GM23338 (cell line): ENCODE measurements around the gene PEAR1. TPM values are rescaled to one million over a fixed set of nuclear protein-coding genes. Genes with fewer than 3 reads are reported as not detected.

ENCODE experiments used
- ATAC-seq: fragments of 200-7000 bp; cut with Tn5 transposase; 3 replicates; pipeline ENCODE4 v1.9.1; 2020
- DNase-seq: peaks from one replicate; pipeline ENCODE4 v3.0.0-alpha.2; 2015; ENCODE audit warnings: low spot score
- H2AFZ ChIP-seq: fragments of 200-600 bp; sonication (generic); 2 replicates; pipeline ENCODE4 v1.8.0; 2016; ENCODE audit warnings: antibody characterized with exemption, mild to moderate bottlenecking, moderate library complexity
- H3F3A ChIP-seq: fragments of 200-600 bp; sonication (generic); replicated peaks from 2 replicates; pipeline ENCODE4 v1.8.0; 2017; ENCODE audit warnings: antibody characterized with exemption, mixed run types, low read depth
- H3K27ac ChIP-seq: fragments of 200-600 bp; sonication (generic); 2 replicates; pipeline ENCODE4 v1.6.1; 2016; ENCODE audit warnings: low read depth
- H3K27me3 ChIP-seq: fragments of 200-600 bp; sonication (generic); 2 replicates; pipeline ENCODE4 v1.8.0; 2016; ENCODE audit warnings: mild to moderate bottlenecking, mixed run types, moderate library complexity; ENCODE audit not compliant: insufficient read depth
- H3K36me3 ChIP-seq: fragments of 200-600 bp; sonication (generic); 2 replicates; pipeline ENCODE4 v1.8.0; 2016; ENCODE audit warnings: mild to moderate bottlenecking; ENCODE audit not compliant: insufficient read depth
- H3K4me1 ChIP-seq: fragments of 200-600 bp; sonication (generic); 2 replicates; pipeline ENCODE4 v1.8.0; 2016; ENCODE audit warnings: mild to moderate bottlenecking, moderate library complexity; ENCODE audit not compliant: insufficient read depth
- H3K4me2 ChIP-seq: fragments of 200-600 bp; sonication (generic); 2 replicates; pipeline ENCODE4 v1.7.1; 2017; ENCODE audit warnings: mixed run types
- H3K4me3 ChIP-seq: fragments of 200-600 bp; sonication (generic); 2 replicates; pipeline ENCODE4 v1.6.1; 2016; ENCODE audit warnings: mixed run types
- H3K79me2 ChIP-seq: fragments of 200-600 bp; sonication (generic); replicated peaks from 2 replicates; pipeline ENCODE4 v1.8.0; 2017; ENCODE audit warnings: mild to moderate bottlenecking; ENCODE audit not compliant: insufficient read depth
- H3K9me2 ChIP-seq: fragments of 200-600 bp; sonication (generic); 2 replicates; pipeline ENCODE4 v1.8.0; 2017; ENCODE audit not compliant: insufficient read depth
- H4K20me1 ChIP-seq: fragments of 200-600 bp; sonication (generic); replicated peaks from 2 replicates; pipeline ENCODE4 v1.8.0; 2017; ENCODE audit warnings: mild to moderate bottlenecking; ENCODE audit not compliant: insufficient read depth
- H3K27ac Mint-ChIP-seq: 2 replicates; pipeline ENCODE4 v1.8.0; 2020; ENCODE audit warnings: inconsistent platforms, mild to moderate bottlenecking, moderate library complexity, mixed read lengths
- H3K27me3 Mint-ChIP-seq: 3 replicates; pipeline ENCODE4 v1.8.0; 2022; ENCODE audit warnings: low read depth, mild to moderate bottlenecking, moderate library complexity, mixed read lengths, inconsistent platforms; ENCODE audit not compliant: insufficient read depth, poor library complexity
- H3K36me3 Mint-ChIP-seq: 3 replicates; pipeline ENCODE4 v1.8.0; 2021; ENCODE audit warnings: low read depth, mild to moderate bottlenecking, inconsistent platforms, moderate library complexity, mixed read lengths
- H3K4me1 Mint-ChIP-seq: 3 replicates; pipeline ENCODE4 v1.8.0; 2020; ENCODE audit warnings: mild to moderate bottlenecking, inconsistent platforms, mixed read lengths
- H3K4me3 Mint-ChIP-seq: 3 replicates; pipeline ENCODE4 v1.8.0; 2021; ENCODE audit warnings: moderate library complexity, mild to moderate bottlenecking, inconsistent platforms, mixed read lengths
- H3K9me3 Mint-ChIP-seq: 3 replicates; pipeline ENCODE4 v1.8.0; 2020; ENCODE audit warnings: moderate library complexity, mild to moderate bottlenecking, inconsistent platforms, mixed read lengths
- CTCF ChIP-seq, 2 experiments: fragments of 200-600 bp in 1 of 2; sonication (generic) in 1 of 2; conservative IDR thresholded peaks; 2 replicates each; pipeline versions ENCODE4 v1.5.1 to v1.6.1; 2016 to 2017; ENCODE audit warnings: antibody characterized with exemption in 2 of 2, low read depth in 2 of 2, mild to moderate bottlenecking in 2 of 2, moderate library complexity in 1 of 2
- EZH2phosphoT487 ChIP-seq: fragments of 200-600 bp; sonication (generic); IDR thresholded peaks from one replicate; pipeline ENCODE4 v1.8.1; 2018; ENCODE audit warnings: antibody characterized with exemption; ENCODE audit not compliant: unreplicated experiment
- POLR2AphosphoS5 ChIP-seq: IDR thresholded peaks from 2 replicates; pipeline ENCODE4 v1.6.1; 2016; ENCODE audit warnings: antibody characterized with exemption, low read depth
- REST ChIP-seq: IDR thresholded peaks from one replicate; pipeline ENCODE4 v1.6.1; 2018; ENCODE audit warnings: antibody characterized with exemption; ENCODE audit not compliant: unreplicated experiment
- STAT1 ChIP-seq: IDR thresholded peaks from one replicate; pipeline ENCODE4 v1.6.1; 2016; ENCODE audit warnings: antibody characterized with exemption; ENCODE audit not compliant: unreplicated experiment
- ZNF114 ChIP-seq: fragments of 250-450 bp; sonication (Bioruptor Pico); IDR thresholded peaks from 2 replicates; pipeline ENCODE4 v1.5.0; 2020; ENCODE audit warnings: mild to moderate bottlenecking, moderate library complexity
- polyA plus RNA-seq: library from polyadenylated mRNA; unstranded; fragments of >200 nt; fragmentation: Nextera tagmentation; extraction: Ambion mirVana; gene quantifications from 2 replicates; pipeline ENCODE4 v1.2.1, GENCODE V29; 2016
- total RNA-seq: library from RNA; depleted of rRNA; stranded (reverse); fragments of >200 nt; shearing (Covaris generic); gene quantifications from 2 replicates; pipeline ENCODE4 v1.2.3, GENCODE V29; 2014
- TF ChIP-seq, protein P1 (sequence below): fragments of 250-450 bp; sonication (Bioruptor Pico); IDR thresholded peaks from 2 replicates; pipeline ENCODE4 v1.5.0; 2020; ENCODE audit warnings: mild to moderate bottlenecking, moderate library complexity

Gene PEAR1
- total and polyA plus RNA-seq, 2 experiments from 2014 or later: 0.28 to 0.47 TPM

DNA sequence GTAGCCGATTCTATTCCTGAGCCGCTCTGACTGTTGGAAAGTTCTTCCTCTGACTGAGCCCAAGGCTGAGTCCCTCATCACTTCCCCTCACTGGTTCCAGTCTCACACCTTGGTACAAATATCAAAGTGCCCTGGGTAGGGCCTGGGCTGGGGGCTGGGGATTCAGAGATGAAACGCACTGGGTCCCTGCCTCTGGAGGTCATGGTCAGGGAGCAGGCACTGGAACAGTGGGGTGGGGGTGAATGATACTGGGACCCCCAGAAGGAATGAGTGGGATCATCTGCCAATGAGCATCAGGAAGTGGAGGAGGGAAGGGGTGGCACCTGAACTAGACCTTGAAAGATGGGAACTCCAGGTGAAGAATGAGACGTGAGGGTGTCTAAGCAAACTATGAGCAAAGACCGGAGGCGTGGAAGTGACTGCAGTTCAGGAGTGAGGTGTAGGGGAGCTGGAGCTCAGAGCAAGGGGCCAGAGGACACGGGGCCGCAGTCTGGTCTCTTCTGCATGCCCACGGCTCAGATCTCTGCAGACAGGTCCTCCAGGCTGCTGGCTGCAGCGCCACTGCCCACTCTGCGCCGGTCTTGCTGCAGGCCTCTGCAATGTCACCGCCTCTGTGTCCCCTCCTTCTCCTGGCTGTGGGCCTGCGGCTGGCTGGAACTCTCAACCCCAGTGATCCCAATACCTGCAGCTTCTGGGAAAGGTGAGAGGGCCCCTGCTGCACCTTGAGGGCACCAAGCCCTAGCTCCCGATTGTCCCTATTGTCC, 10.0 kb downstream of the PEAR1 start:
- H2AFZ ChIP-seq: no peak overlapping the region
- no peak overlapping the region for H3K4me3 ChIP-seq
- DNase-seq (no peak), ATAC-seq (no peak)
- no peak overlapping the region for H3K27ac Mint-ChIP-seq
- peaks cover 17% of the 10 kb centered on the region for H3K27me3 Mint-ChIP-seq
- H3K9me2 ChIP-seq: no peaks in the 10 kb centered on the region
- H3K27ac ChIP-seq: no peak overlapping the region
- H4K20me1 ChIP-seq: no peaks in the 10 kb centered on the region
- H3K4me3 Mint-ChIP-seq: no peak overlapping the region
- H3K4me1 ChIP-seq: 0 out of 2 replicates have a peak, but pooled peaks cover 3% of the 10 kb centered on the region
- no peaks in the 10 kb centered on the region for H3K79me2 ChIP-seq
- H3K36me3 ChIP-seq: no peaks in the 10 kb centered on the region
- TF ChIP-seq EZH2phosphoT487: no peak
- H3K9me3 Mint-ChIP-seq: no peaks in the 10 kb centered on the region
- H3K4me1 Mint-ChIP-seq: peaks cover 13% of the 10 kb centered on the region
- no peaks in the 10 kb centered on the region for H3K27me3 ChIP-seq
- H3K4me2 ChIP-seq: no peak overlapping the region
- H3F3A ChIP-seq: no peaks in the 10 kb centered on the region
- no peaks in the 10 kb centered on the region for H3K36me3 Mint-ChIP-seq

GRCh38 chr1:156904187-156904959, 10.9 kb downstream of the PEAR1 start:
- H3K79me2 ChIP-seq: no peaks in the 10 kb centered on the region
- 0 out of 2 replicates have a peak, but pooled peaks cover 3% of the 10 kb centered on the region for H3K4me1 ChIP-seq
- H3K27ac Mint-ChIP-seq: no peak overlapping the region
- H3K27ac ChIP-seq: no peak overlapping the region
- H3K27me3 Mint-ChIP-seq: peaks cover 25% of the 10 kb centered on the region
- H3K4me2 ChIP-seq: no peak overlapping the region
- H3K4me3 Mint-ChIP-seq: no peak overlapping the region
- H3K36me3 ChIP-seq: no peaks in the 10 kb centered on the region
- no peak overlapping the region for H3K4me3 ChIP-seq
- H4K20me1 ChIP-seq: no peaks in the 10 kb centered on the region
- H3K9me2 ChIP-seq: no peaks in the 10 kb centered on the region
- no peaks in the 10 kb centered on the region for H3K9me3 Mint-ChIP-seq
- H3K36me3 Mint-ChIP-seq: no peaks in the 10 kb centered on the region
- no peak for DNase-seq
- H3F3A ChIP-seq: no peaks in the 10 kb centered on the region
- TF ChIP-seq STAT1 (no peak), ZNF114 (CRISPR knock-in tag) (no peak), REST (no peak), CTCF (conservative IDR thresholded peaks at IDR 0.05; ENCODE audit: low read depth in 2 of 2) (no peak), EZH2phosphoT487 (no peak), POLR2AphosphoS5 (no peak)
- TF ChIP-seq, protein P1, sequence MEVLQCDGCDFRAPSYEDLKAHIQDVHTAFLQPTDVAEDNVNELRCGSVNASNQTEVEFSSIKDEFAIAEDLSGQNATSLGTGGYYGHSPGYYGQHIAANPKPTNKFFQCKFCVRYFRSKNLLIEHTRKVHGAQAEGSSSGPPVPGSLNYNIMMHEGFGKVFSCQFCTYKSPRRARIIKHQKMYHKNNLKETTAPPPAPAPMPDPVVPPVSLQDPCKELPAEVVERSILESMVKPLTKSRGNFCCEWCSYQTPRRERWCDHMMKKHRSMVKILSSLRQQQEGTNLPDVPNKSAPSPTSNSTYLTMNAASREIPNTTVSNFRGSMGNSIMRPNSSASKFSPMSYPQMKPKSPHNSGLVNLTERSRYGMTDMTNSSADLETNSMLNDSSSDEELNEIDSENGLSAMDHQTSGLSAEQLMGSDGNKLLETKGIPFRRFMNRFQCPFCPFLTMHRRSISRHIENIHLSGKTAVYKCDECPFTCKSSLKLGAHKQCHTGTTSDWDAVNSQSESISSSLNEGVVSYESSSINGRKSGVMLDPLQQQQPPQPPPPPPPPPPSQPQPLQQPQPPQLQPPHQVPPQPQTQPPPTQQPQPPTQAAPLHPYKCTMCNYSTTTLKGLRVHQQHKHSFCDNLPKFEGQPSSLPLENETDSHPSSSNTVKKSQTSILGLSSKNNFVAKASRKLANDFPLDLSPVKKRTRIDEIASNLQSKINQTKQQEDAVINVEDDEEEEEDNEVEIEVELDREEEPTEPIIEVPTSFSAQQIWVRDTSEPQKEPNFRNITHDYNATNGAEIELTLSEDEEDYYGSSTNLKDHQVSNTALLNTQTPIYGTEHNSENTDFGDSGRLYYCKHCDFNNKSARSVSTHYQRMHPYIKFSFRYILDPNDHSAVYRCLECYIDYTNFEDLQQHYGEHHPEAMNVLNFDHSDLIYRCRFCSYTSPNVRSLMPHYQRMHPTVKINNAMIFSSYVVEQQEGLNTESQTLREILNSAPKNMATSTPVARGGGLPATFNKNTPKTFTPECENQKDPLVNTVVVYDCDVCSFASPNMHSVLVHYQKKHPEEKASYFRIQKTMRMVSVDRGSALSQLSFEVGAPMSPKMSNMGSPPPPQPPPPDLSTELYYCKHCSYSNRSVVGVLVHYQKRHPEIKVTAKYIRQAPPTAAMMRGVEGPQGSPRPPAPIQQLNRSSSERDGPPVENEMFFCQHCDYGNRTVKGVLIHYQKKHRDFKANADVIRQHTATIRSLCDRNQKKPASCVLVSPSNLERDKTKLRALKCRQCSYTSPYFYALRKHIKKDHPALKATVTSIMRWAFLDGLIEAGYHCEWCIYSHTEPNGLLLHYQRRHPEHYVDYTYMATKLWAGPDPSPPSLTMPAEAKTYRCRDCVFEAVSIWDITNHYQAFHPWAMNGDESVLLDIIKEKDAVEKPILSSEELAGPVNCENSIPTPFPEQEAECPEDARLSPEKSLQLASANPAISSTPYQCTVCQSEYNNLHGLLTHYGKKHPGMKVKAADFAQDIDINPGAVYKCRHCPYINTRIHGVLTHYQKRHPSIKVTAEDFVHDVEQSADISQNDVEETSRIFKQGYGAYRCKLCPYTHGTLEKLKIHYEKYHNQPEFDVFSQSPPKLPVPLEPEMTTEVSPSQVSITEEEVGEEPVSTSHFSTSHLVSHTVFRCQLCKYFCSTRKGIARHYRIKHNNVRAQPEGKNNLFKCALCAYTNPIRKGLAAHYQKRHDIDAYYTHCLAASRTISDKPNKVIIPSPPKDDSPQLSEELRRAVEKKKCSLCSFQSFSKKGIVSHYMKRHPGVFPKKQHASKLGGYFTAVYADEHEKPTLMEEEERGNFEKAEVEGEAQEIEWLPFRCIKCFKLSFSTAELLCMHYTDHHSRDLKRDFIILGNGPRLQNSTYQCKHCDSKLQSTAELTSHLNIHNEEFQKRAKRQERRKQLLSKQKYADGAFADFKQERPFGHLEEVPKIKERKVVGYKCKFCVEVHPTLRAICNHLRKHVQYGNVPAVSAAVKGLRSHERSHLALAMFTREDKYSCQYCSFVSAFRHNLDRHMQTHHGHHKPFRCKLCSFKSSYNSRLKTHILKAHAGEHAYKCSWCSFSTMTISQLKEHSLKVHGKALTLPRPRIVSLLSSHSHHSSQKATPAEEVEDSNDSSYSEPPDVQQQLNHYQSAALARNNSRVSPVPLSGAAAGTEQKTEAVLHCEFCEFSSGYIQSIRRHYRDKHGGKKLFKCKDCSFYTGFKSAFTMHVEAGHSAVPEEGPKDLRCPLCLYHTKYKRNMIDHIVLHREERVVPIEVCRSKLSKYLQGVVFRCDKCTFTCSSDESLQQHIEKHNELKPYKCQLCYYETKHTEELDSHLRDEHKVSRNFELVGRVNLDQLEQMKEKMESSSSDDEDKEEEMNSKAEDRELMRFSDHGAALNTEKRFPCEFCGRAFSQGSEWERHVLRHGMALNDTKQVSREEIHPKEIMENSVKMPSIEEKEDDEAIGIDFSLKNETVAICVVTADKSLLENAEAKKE (CRISPR knock-in tag): no peak
- no peak for ATAC-seq
- peaks cover 12% of the 10 kb centered on the region for H3K4me1 Mint-ChIP-seq
- no peak overlapping the region for H2AFZ ChIP-seq
- no peaks in the 10 kb centered on the region for H3K27me3 ChIP-seq
